Right lobe of liver (tissue), 6 donors: ENCODE data around the gene CNTD1. TPM values are rescaled to one million over a fixed set of nuclear protein-coding genes. Genes with fewer than 3 reads are reported as not detected.

Experiments
- ATAC-seq, 4 donors: fragments of 200-7000 bp; cut with Tn5 transposase; one replicate each; pipeline ENCODE4 v1.9.1; 2020; ENCODE audit warnings: mild to moderate bottlenecking in 4 of 4, moderate library complexity in 4 of 4
- DNase-seq, 3 donors: peaks; one replicate each; pipeline ENCODE4 v3.0.0-alpha.2; 2020
- H3K27ac ChIP-seq, 3 donors: fragments of 200-600 bp; one replicate each; pipeline ENCODE4 v1.8.0; 2022
- H3K27me3 ChIP-seq, 2 donors: fragments of 200-600 bp; one replicate each; pipeline ENCODE4 v1.8.0; 2022
- H3K36me3 ChIP-seq, 4 donors: fragments of 200-600 bp; sonication (generic) in 1 of 4; one replicate each; pipeline versions ENCODE4 v1.5.1 to v1.8.0; 2017 to 2022; ENCODE audit warnings: control low read depth in 1 of 4
- H3K4me1 ChIP-seq, 4 donors: fragments of 200-600 bp; sonication (generic) in 1 of 4; one replicate each; pipeline versions ENCODE4 v1.5.1 to v1.8.0; 2017 to 2022; ENCODE audit warnings: control low read depth in 1 of 4
- H3K4me3 ChIP-seq, 3 donors: fragments of 200-600 bp; one replicate each; pipeline ENCODE4 v1.8.0; 2022
- H3K9me3 ChIP-seq, 4 donors: fragments of 200-600 bp; sonication (generic) in 1 of 4; one replicate each; pipeline versions ENCODE4 v1.5.1 to v1.8.0; 2017 to 2022; ENCODE audit warnings: control low read depth in 1 of 4
- CTCF ChIP-seq, 4 donors: fragments of 200-600 bp in 3 of 4; fragments of 450-650 bp in 1 of 4; IDR thresholded peaks; one replicate each; pipeline versions ENCODE4 v1.5.1 to v1.8.0; 2016 to 2022; ENCODE audit warnings: antibody characterized with exemption in 4 of 4, mild to moderate bottlenecking in 2 of 4
- POLR2A ChIP-seq: fragments of 450-650 bp; IDR thresholded peaks from one replicate; pipeline ENCODE4 v1.6.1; 2017; ENCODE audit warnings: antibody characterized with exemption, mild to moderate bottlenecking
- WGBS: methylation state at CpG from one replicate; pipeline ENCODE4 v1.1.6; 2018; ENCODE audit warnings: low coverage, low lambda C conversion rate; ENCODE audit not compliant: insufficient coverage; ENCODE audit errors: missing lambda C conversion rate; 5-methylcytosine and 5-hydroxymethylcytosine counted together
- intact Hi-C, 2 donors: fragments of 100-400 bp; cut with DNase I; formaldehyde crosslinking; loops; one replicate each; pipeline versions ENCODE4 v1.11.2 to v1.14.1; 2022
- total RNA-seq, 6 experiments: library from RNA; depleted of rRNA in 2 of 6; stranded (reverse); fragments of >200 nt in 2 of 6; fragmentation: NEBNext Ultra II Directional in 3 of 6; extraction: Animal tissue kit (Norgen Biotek cat#: 25700) in 3 of 6; gene quantifications; one replicate each; pipeline versions ENCODE4 v1.1.0 to v1.2.4, GENCODE V29; 2016 to 2023
- donor health status: DM: no; HTN: yes; CAD: no.
- donor health status: DM: no; HTN: no; CAD: no.
- donor health status: DM: no; HTN: no; CAD: no.
- donor health status: DM: no; HTN: yes; CAD: no.
- donor health status: DM: no; HTN: yes; CAD: no.

The CNTD1 gene
- total RNA-seq, 6 experiments from 2014 or later = 0.15 TPM; not detected in 5

DNA sequence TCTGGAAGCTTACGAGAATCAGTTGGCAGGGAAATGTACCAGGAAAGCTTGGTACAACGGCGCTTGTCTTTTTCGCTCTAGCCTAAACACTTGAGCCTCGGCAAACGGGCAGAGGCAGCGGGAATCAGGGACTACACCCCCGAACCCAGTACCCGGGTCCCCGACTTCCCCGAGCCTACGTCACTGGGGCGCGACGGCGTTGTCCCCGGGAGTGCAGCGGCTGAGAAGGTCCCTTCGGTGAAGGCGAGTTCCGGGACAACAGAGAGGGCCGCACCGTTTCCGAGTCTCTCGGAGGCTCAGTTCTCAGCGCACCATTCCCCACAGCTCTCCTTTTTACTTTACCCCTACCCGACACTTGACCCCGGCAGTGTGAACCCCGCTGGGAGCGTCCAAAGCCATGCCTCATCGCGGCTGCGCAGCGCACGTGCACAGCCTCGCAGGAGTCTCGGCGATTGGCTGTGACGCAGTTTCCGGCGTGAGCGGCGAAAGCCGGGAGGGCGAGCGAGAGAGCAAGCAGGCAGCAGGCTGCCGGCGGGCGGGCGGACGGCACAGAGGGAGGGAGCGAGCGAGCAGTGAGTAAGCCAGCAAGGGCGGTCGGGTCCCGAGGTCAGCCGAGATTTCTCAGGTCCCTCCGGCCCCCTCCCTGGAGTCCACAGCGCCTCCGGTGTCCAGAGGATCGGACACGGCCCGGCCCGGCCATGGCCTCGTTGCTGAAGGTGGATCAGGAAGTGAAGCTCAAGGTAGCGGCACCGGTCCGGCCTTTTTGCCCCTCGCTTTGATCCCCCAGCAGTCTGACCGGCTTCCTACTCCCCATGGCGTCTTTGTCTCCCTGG is 34.5 kb downstream of the CNTD1 start, which contains the start of gene PSME3:
PSME3 (plus strand) TSS at position 464 of the 833 bp plus-strand sequence; CDS start at position 699, 235 bp downstream.
- intact Hi-C loops = no loop called here
- H3K4me1 ChIP-seq = peaks cover 0 to 23% (median 2%) of the 10 kb centered on the region in 4 donors
- 0% methylated on average over 31 of the region's 71 CpGs for WGBS
- DNase-seq (peak; percentile 94 to 96 (median 95)), ATAC-seq (peak; percentile 94 to 97 (median 96))
- peak within 1 kb of the TSS; percentile 68 to 81 (median 79) for H3K27ac ChIP-seq
- no peaks in the 10 kb centered on the region for H3K9me3 ChIP-seq
- peaks cover 0 to 19% (median 8%) of the 10 kb centered on the region in 4 donors for H3K36me3 ChIP-seq
- H3K27me3 ChIP-seq = no peaks in the 10 kb centered on the region
- TF ChIP-seq CTCF (IDR thresholded peaks at IDR 0.05) = no peak
- TF ChIP-seq POLR2A = peak; percentile 92
- peak within 1 kb of the TSS; percentile 86 to 92 (median 89) for H3K4me3 ChIP-seq

- Histone ChIP-seq H3K4me1 (peaks cover 0 to 23% (median 2%) of the 10 kb centered on the region in 4 donors), H3K9me3 (no peaks in the 10 kb centered on the region), H3K27me3 (no peaks in the 10 kb centered on the region), H3K4me3 (peak overlapping the region; percentile 86 to 92 (median 89)), H3K36me3 (peaks cover 2 to 26% (median 14%) of the 10 kb centered on the region in 4 donors), H3K27ac (peak overlapping the region; percentile 68 to 81 (median 79))
- intact Hi-C loops = no loop called here
- DNase-seq (no peak), ATAC-seq (peak; percentile 3 to 18 (median 10))
- 4% methylated on average over 2 of the region's 18 CpGs for WGBS
- TF ChIP-seq CTCF (IDR thresholded peaks at IDR 0.05) = no peak
- TF ChIP-seq POLR2A = no peak
Observed at GRCh38 chr17:42833767-42834422, 35.2 kb downstream of the CNTD1 start.

DNA sequence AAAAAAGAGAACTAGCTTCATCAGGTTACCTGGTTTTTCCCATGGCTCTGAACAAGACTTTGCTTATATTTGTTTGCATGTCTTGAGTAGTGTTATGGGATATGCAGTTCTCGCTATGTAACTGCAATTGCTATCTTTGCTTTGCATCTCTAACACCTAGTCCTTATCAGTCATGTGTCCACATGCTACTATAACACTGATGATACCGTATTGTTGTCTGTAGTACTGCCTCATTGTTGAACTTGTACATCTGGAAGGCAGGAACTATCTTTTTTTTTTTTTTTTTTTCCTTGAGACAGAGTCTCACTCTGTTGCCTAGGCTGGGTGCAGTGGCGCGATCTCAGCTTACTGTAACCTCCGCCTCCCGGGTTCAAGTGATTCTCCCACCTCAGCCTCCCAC is 37.1 kb downstream of the CNTD1 start:
- 86% methylated on average over 6 of the region's 6 CpGs for WGBS
- H3K4me1 ChIP-seq = peaks cover 0 to 23% (median 2%) of the 10 kb centered on the region in 4 donors
- no peak overlapping the region for H3K4me3 ChIP-seq
- no peaks in the 10 kb centered on the region for H3K27me3 ChIP-seq
- ATAC-seq (no peak), DNase-seq (no peak)
- no peaks in the 10 kb centered on the region for H3K9me3 ChIP-seq
- H3K27ac ChIP-seq = no peak overlapping the region
- no peak for TF ChIP-seq POLR2A
- TF ChIP-seq CTCF (IDR thresholded peaks at IDR 0.05) = no peak
- intact Hi-C loops = no loop called here
- peaks cover 9 to 45% (median 26%) of the 10 kb centered on the region in 4 donors for H3K36me3 ChIP-seq

- Histone ChIP-seq H3K9me3 (no peaks in the 10 kb centered on the region), H3K4me1 (no peaks in the 10 kb centered on the region), H3K27ac (no peak overlapping the region), H3K36me3 (peaks cover 9 to 78% (median 27%) of the 10 kb centered on the region in 4 donors), H3K4me3 (no peak overlapping the region), H3K27me3 (no peaks in the 10 kb centered on the region)
- intact Hi-C loops = loop anchor here in 1 of 2 donors (5.0 kb wide), 1 partner anchor 90 kb away; no protein-coding TSS in a partner anchor
- DNase-seq (no peak), ATAC-seq (no peak)
- 48% methylated on average over 7 of the region's 11 CpGs for WGBS
- TF ChIP-seq POLR2A (no peak), CTCF (IDR thresholded peaks at IDR 0.05) (no peak)
Observed at GRCh38 chr17:42841975-42842685, 43.5 kb downstream of the CNTD1 start.
